ENCODE results near the gene RHBDD1. TPM values are rescaled to one million over a fixed set of nuclear protein-coding genes. Genes with fewer than 3 reads are reported as not detected.
A peak's percentile ranks its signal among the peaks of the same experiment; 100 is the strongest.

The RHBDD1 gene
- polyA plus RNA-seq, 3 donors, result 8.1 to 19.5 (median 15.5) TPM

- Mint-ChIP-seq H3K4me1 (peaks cover 16% of the 10 kb centered on the region), H3K27ac (no peak overlapping the region), H3K36me3 (no peaks in the 10 kb centered on the region), H3K9me3 (peaks cover 2 to 11% (median 5%) of the 10 kb centered on the region in 7 donors), H3K27me3 (ENCODE audit: low read depth in 3 of 3) (peaks cover 9 to 18% (median 14%) of the 10 kb centered on the region in 3 donors), H3K4me3 (peak overlapping the region; percentile 84 to 91)
- TF ChIP-seq CTCF (IDR thresholded peaks at IDR 0.05), result no peak
- H3K9me3 ChIP-seq (replicated peaks in 1 of 2; ENCODE audit: control insufficient read depth in 1 of 2, insufficient read depth in 1 of 2, low read length in 2 of 2), result no peaks in the 10 kb centered on the region
- peaks cover 7% of the 10 kb centered on the region in 2 donors for H3K27me3 ChIP-seq (ENCODE audit: control insufficient read depth in 2 of 2, insufficient read depth in 2 of 2, low read length in 2 of 2)
- DNase-seq, result no peak
- WGBS (ENCODE audit: insufficient coverage), result no CpG with 5 or more reads among the region's 2 CpGs
- no peak overlapping the region for H3K9ac ChIP-seq (ENCODE audit: insufficient read depth, low read length, poor library complexity, severe bottlenecking)
- H2AFZ ChIP-seq (ENCODE audit: insufficient read depth, low read depth, low read length, poor library complexity, severe bottlenecking), result peak overlapping the region; percentile 89
- H3K4me1 ChIP-seq (ENCODE audit: control insufficient read depth in 1 of 2, insufficient read depth in 2 of 2, low read length in 2 of 2), result peaks cover 14 to 21% of the 10 kb centered on the region in 2 donors
- no peaks in the 10 kb centered on the region for H4K20me1 ChIP-seq (ENCODE audit: insufficient read depth, low read length)
- peak overlapping the region; percentile 72 for H3K4me2 ChIP-seq (replicated peaks; ENCODE audit: extremely low read depth, low read length, poor library complexity, severe bottlenecking)
- no peak overlapping the region for H3K27ac ChIP-seq (ENCODE audit: low read depth in 1 of 2, low read length in 2 of 2)
- H3K79me2 ChIP-seq (ENCODE audit: insufficient read depth, low read length), result no peaks in the 10 kb centered on the region
- no peaks in the 10 kb centered on the region for H3K36me3 ChIP-seq (replicated peaks in 1 of 2; ENCODE audit: control insufficient read depth in 1 of 2, insufficient read depth in 2 of 2, low read length in 2 of 2)
- intact Hi-C loops (cut with micrococcal nuclease), result loop anchor here in 1 of 2 donors (5.0 kb wide), 1 partner anchor 673 kb away; no protein-coding TSS in a partner anchor
- peak overlapping the region in 1 of 3 experiments; percentile 77 for H3K4me3 ChIP-seq (replicated peaks in 1 of 3; ENCODE audit: low read depth in 2 of 3, low read length in 3 of 3)
These were observed 45.4 kb upstream of the RHBDD1 start for GRCh38 chr2:226790431-226790830.

GRCh38 chr2:226791056-226791486, 44.8 kb upstream of the RHBDD1 start:
- peaks cover 16% of the 10 kb centered on the region for H3K4me1 Mint-ChIP-seq
- intact Hi-C loops (cut with micrococcal nuclease), result loop anchor here in 1 of 2 donors (5.0 kb wide), 1 partner anchor 674 kb away; no protein-coding TSS in a partner anchor
- Histone ChIP-seq H3K4me1 (ENCODE audit: control insufficient read depth in 1 of 2, insufficient read depth in 2 of 2, low read length in 2 of 2) (peaks cover 14 to 21% of the 10 kb centered on the region in 2 donors), H3K4me2 (replicated peaks; ENCODE audit: extremely low read depth, low read length, poor library complexity, severe bottlenecking) (peak overlapping the region; percentile 72), H3K79me2 (ENCODE audit: insufficient read depth, low read length) (no peaks in the 10 kb centered on the region), H3K27me3 (ENCODE audit: control insufficient read depth in 2 of 2, insufficient read depth in 2 of 2, low read length in 2 of 2) (peaks cover 7% of the 10 kb centered on the region in 2 donors), H3K27ac (ENCODE audit: low read depth in 1 of 2, low read length in 2 of 2) (peak overlapping the region; percentile 64 to 87), H3K36me3 (replicated peaks in 1 of 2; ENCODE audit: control insufficient read depth in 1 of 2, insufficient read depth in 2 of 2, low read length in 2 of 2) (no peaks in the 10 kb centered on the region), H3K9me3 (replicated peaks in 1 of 2; ENCODE audit: control insufficient read depth in 1 of 2, insufficient read depth in 1 of 2, low read length in 2 of 2) (no peaks in the 10 kb centered on the region), H3K9ac (ENCODE audit: insufficient read depth, low read length, poor library complexity, severe bottlenecking) (peak overlapping the region; percentile 84), H2AFZ (ENCODE audit: insufficient read depth, low read depth, low read length, poor library complexity, severe bottlenecking) (peak overlapping the region; percentile 89), H4K20me1 (ENCODE audit: insufficient read depth, low read length) (no peaks in the 10 kb centered on the region), H3K4me3 (replicated peaks in 1 of 3; ENCODE audit: low read depth in 2 of 3, low read length in 3 of 3) (peak overlapping the region; percentile 31 to 77 (median 41))
- H3K36me3 Mint-ChIP-seq, result no peaks in the 10 kb centered on the region
- WGBS (ENCODE audit: insufficient coverage), result 0% methylated on average over 23 of the region's 24 CpGs
- H3K4me3 Mint-ChIP-seq, result peak overlapping the region; percentile 84 to 91
- H3K27me3 Mint-ChIP-seq (ENCODE audit: low read depth in 3 of 3), result peaks cover 10 to 18% (median 14%) of the 10 kb centered on the region in 3 donors
- peaks cover 2 to 10% (median 5%) of the 10 kb centered on the region in 7 donors for H3K9me3 Mint-ChIP-seq
- peak overlapping the region; percentile 76 to 94 (median 91) for H3K27ac Mint-ChIP-seq
- TF ChIP-seq CTCF (IDR thresholded peaks at IDR 0.05), result no peak
- DNase-seq, result peak; percentile 49 to 67 (median 55)

Measured in CD14-positive monocyte (primary cell).